Chondrocyte (in vitro differentiated cells): ENCODE data around the gene MAN1B1. TPM values are rescaled to one million over a fixed set of nuclear protein-coding genes. Genes with fewer than 3 reads are reported as not detected.

Source experiments
- DNase-seq: peaks from one replicate; pipeline ENCODE4 v3.0.0; 2021; ENCODE audit warnings: mixed read lengths, low spot score
- H3K27ac Mint-ChIP-seq: one replicate; pipeline ENCODE4 v1.8.0; 2021; ENCODE audit warnings: mild to moderate bottlenecking, moderate library complexity, mixed read lengths; ENCODE audit not compliant: unreplicated experiment
- H3K27me3 Mint-ChIP-seq: 2 replicates; pipeline ENCODE4 v1.8.0; 2021; ENCODE audit warnings: low read depth, mixed read lengths
- H3K36me3 Mint-ChIP-seq: 2 replicates; pipeline ENCODE4 v1.8.0; 2021; ENCODE audit warnings: low read depth, mixed read lengths
- H3K4me1 Mint-ChIP-seq: 2 replicates; pipeline ENCODE4 v1.8.0; 2021; ENCODE audit warnings: low read depth, mild to moderate bottlenecking, mixed read lengths
- H3K4me3 Mint-ChIP-seq: one replicate; pipeline ENCODE4 v1.8.0; 2021; ENCODE audit warnings: mild to moderate bottlenecking, moderate library complexity, mixed read lengths; ENCODE audit not compliant: unreplicated experiment
- H3K9me3 Mint-ChIP-seq: 2 replicates; pipeline ENCODE4 v1.8.0; 2021; ENCODE audit warnings: low read depth, mixed read lengths
- CTCF ChIP-seq: fragments of 200-600 bp; sonication (generic); IDR thresholded peaks from 2 replicates; pipeline ENCODE4 v1.5.0; 2021; ENCODE audit warnings: antibody characterized with exemption, mild to moderate bottlenecking, moderate library complexity
- total RNA-seq: library from RNA; stranded (reverse); gene quantifications from 3 replicates; pipeline ENCODE4 v1.2.1, GENCODE V29; 2021

MAN1B1 gene
- total RNA-seq, 1 donor from 2014 or later, result 117 TPM

GRCh38 chr9:137071282-137071681 lies 15.5 kb upstream of the MAN1B1 start:
- peaks cover 13% of the 10 kb centered on the region for H3K4me1 Mint-ChIP-seq
- H3K27ac Mint-ChIP-seq, result peak overlapping the region; percentile 80
- H3K9me3 Mint-ChIP-seq, result no peaks in the 10 kb centered on the region
- DNase-seq, result no peak
- no peaks in the 10 kb centered on the region for H3K27me3 Mint-ChIP-seq
- peak overlapping the region; percentile 69 for H3K4me3 Mint-ChIP-seq
- TF ChIP-seq CTCF, result no peak
- no peaks in the 10 kb centered on the region for H3K36me3 Mint-ChIP-seq

GRCh38 chr9:137073992-137074399 lies 12.8 kb upstream of the MAN1B1 start:
- Mint-ChIP-seq H3K4me3 (no peak overlapping the region), H3K27ac (no peak overlapping the region), H3K4me1 (peaks cover 9% of the 10 kb centered on the region), H3K36me3 (peaks cover 1% of the 10 kb centered on the region), H3K27me3 (no peaks in the 10 kb centered on the region), H3K9me3 (no peaks in the 10 kb centered on the region)
- DNase-seq, result no peak
- TF ChIP-seq CTCF, result no peak

- no peaks in the 10 kb centered on the region for H3K27me3 Mint-ChIP-seq
Measured at GRCh38 chr9:137074657-137075274, 12.0 kb upstream of the MAN1B1 start.

GRCh38 chr9:137075275-137075775 lies 11.5 kb upstream of the MAN1B1 start:
- Mint-ChIP-seq H3K27ac (no peak overlapping the region), H3K36me3 (peaks cover 5% of the 10 kb centered on the region), H3K9me3 (no peaks in the 10 kb centered on the region), H3K4me3 (no peak overlapping the region), H3K4me1 (peaks cover 13% of the 10 kb centered on the region), H3K27me3 (no peaks in the 10 kb centered on the region)
- no peak for DNase-seq
- TF ChIP-seq CTCF, result no peak

More at GRCh38 chr9:137074657-137075274, 12.0 kb upstream of the MAN1B1 start:
- Mint-ChIP-seq H3K36me3 (peaks cover 2% of the 10 kb centered on the region), H3K4me3 (no peak overlapping the region), H3K4me1 (peaks cover 10% of the 10 kb centered on the region), H3K9me3 (no peaks in the 10 kb centered on the region), H3K27ac (no peak overlapping the region)
- no peak for DNase-seq
- no peak for TF ChIP-seq CTCF

GRCh38 chr9:137076636-137077009 lies 10.2 kb upstream of the MAN1B1 start:
- Mint-ChIP-seq H3K36me3 (peaks cover 6% of the 10 kb centered on the region), H3K9me3 (no peaks in the 10 kb centered on the region), H3K4me3 (peak overlapping the region; percentile 65), H3K27me3 (no peaks in the 10 kb centered on the region), H3K4me1 (peaks cover 4% of the 10 kb centered on the region), H3K27ac (no peak overlapping the region)
- TF ChIP-seq CTCF, result no peak
- no peak for DNase-seq
